ENCODE measurements around the gene RAB4B.

DNA sequence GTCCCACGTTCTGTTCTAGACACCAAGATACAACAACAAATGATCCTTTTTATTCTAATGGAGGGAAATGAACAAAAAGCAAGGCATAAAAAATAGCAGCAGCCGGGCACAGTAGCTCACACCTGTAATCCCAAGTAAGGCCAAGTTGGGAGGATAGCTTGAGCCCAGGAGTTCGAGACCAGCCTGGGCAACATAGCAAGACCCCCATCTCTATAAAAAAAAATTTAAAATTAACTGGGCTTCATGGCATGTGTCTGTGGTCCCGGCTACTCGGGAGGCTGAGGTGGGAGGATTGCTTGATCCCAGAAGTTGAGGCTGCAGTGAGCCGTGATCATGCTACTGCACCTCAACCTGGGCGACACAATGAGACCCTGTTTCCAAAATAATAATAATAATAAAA, 1.7 kb upstream of the RAB4B start:
- TF ChIP-seq, protein P1, sequence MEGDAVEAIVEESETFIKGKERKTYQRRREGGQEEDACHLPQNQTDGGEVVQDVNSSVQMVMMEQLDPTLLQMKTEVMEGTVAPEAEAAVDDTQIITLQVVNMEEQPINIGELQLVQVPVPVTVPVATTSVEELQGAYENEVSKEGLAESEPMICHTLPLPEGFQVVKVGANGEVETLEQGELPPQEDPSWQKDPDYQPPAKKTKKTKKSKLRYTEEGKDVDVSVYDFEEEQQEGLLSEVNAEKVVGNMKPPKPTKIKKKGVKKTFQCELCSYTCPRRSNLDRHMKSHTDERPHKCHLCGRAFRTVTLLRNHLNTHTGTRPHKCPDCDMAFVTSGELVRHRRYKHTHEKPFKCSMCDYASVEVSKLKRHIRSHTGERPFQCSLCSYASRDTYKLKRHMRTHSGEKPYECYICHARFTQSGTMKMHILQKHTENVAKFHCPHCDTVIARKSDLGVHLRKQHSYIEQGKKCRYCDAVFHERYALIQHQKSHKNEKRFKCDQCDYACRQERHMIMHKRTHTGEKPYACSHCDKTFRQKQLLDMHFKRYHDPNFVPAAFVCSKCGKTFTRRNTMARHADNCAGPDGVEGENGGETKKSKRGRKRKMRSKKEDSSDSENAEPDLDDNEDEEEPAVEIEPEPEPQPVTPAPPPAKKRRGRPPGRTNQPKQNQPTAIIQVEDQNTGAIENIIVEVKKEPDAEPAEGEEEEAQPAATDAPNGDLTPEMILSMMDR (conservative IDR thresholded peaks at IDR 0.05; ENCODE audit: low read length), result no peak
- no peak for TF ChIP-seq EZH2phosphoT487 (IDR thresholded peaks at IDR 0.05; ENCODE audit: borderline replicate concordance, low read depth, low read length)

Data from OCI-LY7 (cell line).